Osteoblast (primary cell): ENCODE results near the gene RNH1. TPM values are rescaled to one million over a fixed set of nuclear protein-coding genes. Genes with fewer than 3 reads are reported as not detected.

Experiments
- DNase-seq: peaks from one replicate; pipeline ENCODE4 v3.0.0; 2011; ENCODE audit warnings: low spot score, mixed read lengths; ENCODE audit not compliant: insufficient read length; ENCODE audit errors: missing footprints
- H2AFZ ChIP-seq: 2 replicates; pipeline ENCODE4 v1.6.0; 2011; ENCODE audit warnings: mild to moderate bottlenecking, low read length
- H3K27ac ChIP-seq: 2 replicates; pipeline ENCODE4 v1.5.1; 2011; ENCODE audit warnings: mild to moderate bottlenecking, low read depth, low read length, moderate library complexity
- H3K27me3 ChIP-seq: 2 replicates; pipeline ENCODE4 v1.6.0; 2012; ENCODE audit warnings: mild to moderate bottlenecking, control low read depth, inconsistent platforms, low read length, moderate library complexity; ENCODE audit not compliant: insufficient read depth
- H3K36me3 ChIP-seq: 2 replicates; pipeline ENCODE4 v1.5.1; 2011; ENCODE audit warnings: mild to moderate bottlenecking, low read length, control low read depth, moderate library complexity; ENCODE audit not compliant: insufficient read depth
- H3K4me1 ChIP-seq: 2 replicates; pipeline ENCODE4 v1.5.1; 2011; ENCODE audit warnings: mild to moderate bottlenecking, low read length, control low read depth, moderate library complexity; ENCODE audit not compliant: insufficient read depth
- H3K4me2 ChIP-seq: 2 replicates; pipeline ENCODE4 v1.6.0; 2011; ENCODE audit warnings: mild to moderate bottlenecking, low read length; ENCODE audit not compliant: insufficient read depth
- H3K4me3 ChIP-seq: fragments of 200-600 bp; sonication (generic); 3 replicates; pipeline ENCODE4 v1.5.1; 2012; ENCODE audit warnings: mild to moderate bottlenecking, low read length, inconsistent platforms; ENCODE audit not compliant: insufficient read depth
- H3K79me2 ChIP-seq: 2 replicates; pipeline ENCODE4 v1.6.0; 2012; ENCODE audit warnings: mild to moderate bottlenecking, low read length, control low read depth, inconsistent platforms; ENCODE audit not compliant: insufficient read depth
- H3K9me3 ChIP-seq: 2 replicates; pipeline ENCODE4 v1.5.1; 2011; ENCODE audit warnings: low read depth, low read length, control low read depth
- H4K20me1 ChIP-seq: 2 replicates; pipeline ENCODE4 v1.6.0; 2012; ENCODE audit warnings: mild to moderate bottlenecking, low read length, control low read depth; ENCODE audit not compliant: insufficient read depth
- CTCF ChIP-seq: IDR thresholded peaks from 2 replicates; pipeline ENCODE4 v1.5.1; 2011; ENCODE audit warnings: mild to moderate bottlenecking, low read depth, low read length, moderate library complexity; ENCODE audit errors: extremely low read depth
- total RNA-seq: library from RNA; depleted of rRNA; stranded (reverse); fragments of >200 nt; gene quantifications from 2 replicates; pipeline ENCODE4 v1.2.3, GENCODE V29; 2012

RNH1 gene
- total RNA-seq, 1 donor = 506 TPM

DNA sequence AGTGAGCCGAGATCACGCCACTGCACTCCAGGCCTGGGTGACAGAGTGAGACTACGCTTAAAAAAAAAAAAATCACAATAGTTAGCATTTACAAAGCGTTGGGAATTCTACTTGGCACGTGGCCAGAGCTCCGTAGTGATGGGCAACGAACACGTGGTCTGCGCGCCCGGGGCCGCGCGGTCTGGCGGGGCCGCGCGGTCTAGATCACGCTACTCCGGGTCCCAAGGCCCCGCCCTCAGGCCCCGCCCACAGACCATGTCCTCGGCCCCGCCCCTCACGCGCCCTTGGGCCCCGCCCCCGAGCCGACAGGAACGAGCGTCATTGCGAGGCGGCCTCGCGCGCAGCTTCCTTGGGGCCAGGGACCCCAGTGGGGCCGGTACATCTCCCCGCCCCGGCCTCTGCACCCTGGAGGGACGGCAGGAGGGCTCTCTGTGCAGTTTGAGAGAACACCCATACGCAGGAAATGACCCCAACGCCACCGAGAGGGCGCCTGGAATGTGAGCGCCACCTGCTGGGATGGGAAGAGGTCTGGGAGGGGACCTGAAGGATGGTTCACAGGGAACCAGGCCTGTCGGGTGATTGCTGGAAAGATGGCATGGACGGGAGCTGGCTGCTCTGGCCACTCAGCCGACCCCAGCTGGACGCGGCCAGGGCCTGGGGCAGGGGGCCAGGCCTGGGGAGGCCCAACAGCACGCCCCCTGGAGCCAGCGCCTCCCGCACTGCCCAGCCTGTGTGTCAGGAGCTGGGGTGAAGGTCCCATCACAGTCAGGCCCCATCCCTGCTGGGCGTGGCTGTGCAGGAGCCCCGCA lies 58.9 kb downstream of the RNH1 start:
- peak overlapping the region; percentile 87 for H3K4me3 ChIP-seq
- DNase-seq = peak; percentile 99
- TF ChIP-seq CTCF = peak; percentile 81
- H3K27ac ChIP-seq = peak overlapping the region; percentile 78
- H3K27me3 ChIP-seq = peaks cover 5% of the 10 kb centered on the region
- no peaks in the 10 kb centered on the region for H3K9me3 ChIP-seq
- H3K79me2 ChIP-seq = peaks cover 37% of the 10 kb centered on the region
- peaks cover 3% of the 10 kb centered on the region for H3K36me3 ChIP-seq
- H4K20me1 ChIP-seq = peaks cover 19% of the 10 kb centered on the region
- peak overlapping the region; percentile 74 for H3K4me2 ChIP-seq
- peaks cover 25% of the 10 kb centered on the region for H3K4me1 ChIP-seq
- peak overlapping the region; percentile 90 for H2AFZ ChIP-seq

GRCh38 chr11:446891-447290 lies 60.2 kb downstream of the RNH1 start:
- Histone ChIP-seq H3K36me3 (no peaks in the 10 kb centered on the region), H3K79me2 (peaks cover 26% of the 10 kb centered on the region), H3K4me1 (peaks cover 25% of the 10 kb centered on the region), H3K4me2 (no peak overlapping the region), H3K27ac (no peak overlapping the region), H2AFZ (no peak overlapping the region), H3K27me3 (peaks cover 9% of the 10 kb centered on the region), H4K20me1 (peaks cover 10% of the 10 kb centered on the region), H3K4me3 (no peak overlapping the region), H3K9me3 (no peaks in the 10 kb centered on the region)
- DNase-seq = peak; percentile 47
- no peak for TF ChIP-seq CTCF

DNA sequence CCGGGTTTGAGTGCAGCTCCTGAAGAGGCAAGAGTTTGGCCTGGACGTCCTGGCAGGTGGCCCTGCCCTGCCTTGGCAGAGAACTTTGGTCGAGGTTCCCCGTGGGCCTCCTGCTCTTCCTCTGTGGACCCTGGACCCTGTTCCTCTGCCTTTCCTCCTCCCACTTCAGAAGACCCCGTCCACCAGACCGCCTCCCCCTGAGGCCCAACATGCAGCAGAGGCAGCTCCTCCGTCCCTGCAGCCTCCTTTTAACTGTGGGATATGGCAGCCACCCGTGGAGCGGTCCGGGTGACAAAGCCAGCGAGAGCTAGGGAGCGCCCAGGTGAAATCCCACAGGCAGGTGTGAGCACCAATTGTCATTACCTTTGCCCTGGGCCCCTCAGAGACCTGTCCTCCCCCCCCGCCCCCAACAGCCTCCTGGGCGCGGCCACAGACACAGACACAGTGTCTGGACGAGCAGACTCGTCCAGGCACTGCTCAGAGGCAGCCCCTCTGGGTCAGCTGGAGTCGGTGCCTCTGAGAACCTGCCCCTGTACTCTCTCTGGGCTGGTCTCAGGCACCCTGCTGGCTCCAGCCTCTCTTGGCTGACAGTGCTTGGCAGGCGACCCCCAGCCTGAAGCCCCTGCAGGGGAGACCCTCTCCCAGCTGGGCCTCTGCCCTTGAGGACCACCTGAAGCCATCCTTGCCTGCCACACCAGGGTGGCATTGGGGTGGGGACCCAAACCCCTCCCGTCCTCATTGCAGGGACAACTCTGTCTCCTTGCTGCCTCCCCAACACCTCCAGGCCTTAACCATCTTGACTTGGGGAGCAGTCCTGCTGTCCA lies 61.1 kb downstream of the RNH1 start:
- peaks cover 19% of the 10 kb centered on the region for H3K4me1 ChIP-seq
- H3K4me2 ChIP-seq = no peak overlapping the region
- H3K79me2 ChIP-seq = peaks cover 16% of the 10 kb centered on the region
- peaks cover 15% of the 10 kb centered on the region for H3K27me3 ChIP-seq
- H3K36me3 ChIP-seq = no peaks in the 10 kb centered on the region
- TF ChIP-seq CTCF = no peak
- peaks cover 2% of the 10 kb centered on the region for H4K20me1 ChIP-seq
- peak; percentile 71 for DNase-seq
- no peak overlapping the region for H3K27ac ChIP-seq
- H2AFZ ChIP-seq = no peak overlapping the region
- no peaks in the 10 kb centered on the region for H3K9me3 ChIP-seq
- no peak overlapping the region for H3K4me3 ChIP-seq

Other genes with a start within 250 kb of the RNH1 start
- not detected in 2 replicates for gene NLRP6, start 228.8 kb downstream of the RNH1 start, total RNA-seq
- gene PGGHG, start 218.1 kb downstream of the RNH1 start, total RNA-seq = 7.7 and 8.7 TPM in 2 replicates
- gene IFITM5, start 207.7 kb downstream of the RNH1 start, total RNA-seq = not detected in 2 replicates
- 54.5 and 105 TPM in 2 replicates for gene IFITM2, start 199.4 kb downstream of the RNH1 start, total RNA-seq
- gene IFITM1, start 193.2 kb downstream of the RNH1 start, total RNA-seq = 48.6 and 64.4 TPM in 2 replicates
- 98.4 and 116 TPM in 2 replicates for gene IFITM3, start 186.4 kb downstream of the RNH1 start, total RNA-seq
- 0.88 and 2.2 TPM in 2 replicates for gene B4GALNT4, start 137.7 kb downstream of the RNH1 start, total RNA-seq
- gene PKP3, start 113.0 kb downstream of the RNH1 start, total RNA-seq = 0.88 and 2.5 TPM in 2 replicates
- 10.9 and 14.5 TPM in 2 replicates for gene SIGIRR, start 92.2 kb downstream of the RNH1 start, total RNA-seq
- gene ANO9, start 65.2 kb downstream of the RNH1 start, total RNA-seq = under 0.01 TPM in 1 of 2 replicates, not detected in the other
- gene PTDSS2, start 57.0 kb downstream of the RNH1 start, total RNA-seq = 33.0 and 36.2 TPM in 2 replicates
- 28.6 and 35.7 TPM in 2 replicates for gene HRAS, start 28.3 kb upstream of the RNH1 start, total RNA-seq
- gene LRRC56, start 30.3 kb upstream of the RNH1 start, total RNA-seq = 0.88 and 1.1 TPM in 2 replicates
- gene LMNTD2, start 53.5 kb upstream of the RNH1 start, total RNA-seq = 0.29 and 0.36 TPM in 2 replicates
- gene RASSF7, start 53.7 kb upstream of the RNH1 start, total RNA-seq = 2.4 and 6.2 TPM in 2 replicates
- 23.9 and 27.5 TPM in 2 replicates for gene PHRF1, start 69.2 kb upstream of the RNH1 start, total RNA-seq
- 11.5 and 21.4 TPM in 2 replicates for gene IRF7, start 108.7 kb upstream of the RNH1 start, total RNA-seq
- gene CDHR5, start 117.7 kb upstream of the RNH1 start, total RNA-seq = not detected in 2 replicates
- not detected in 2 replicates for gene SCT, start 119.9 kb upstream of the RNH1 start, total RNA-seq
- gene DRD4, start 130.0 kb upstream of the RNH1 start, total RNA-seq = under 0.01 TPM in 1 of 2 replicates, not detected in the other
- 38.0 and 44.2 TPM in 2 replicates for gene DEAF1, start 188.0 kb upstream of the RNH1 start, total RNA-seq
- 17.4 and 21.2 TPM in 2 replicates for gene TMEM80, start 188.6 kb upstream of the RNH1 start, total RNA-seq
- gene EPS8L2, start 199.0 kb upstream of the RNH1 start, total RNA-seq = 29.7 and 30.1 TPM in 2 replicates
- gene TALDO1, start 240.2 kb upstream of the RNH1 start, total RNA-seq = 204 TPM in 2 replicates